Right ventricle myocardium superior (tissue), 1 donor: Measurements from ENCODE around the gene KLF9. TPM values are rescaled to one million over a fixed set of nuclear protein-coding genes. Genes with fewer than 3 reads are reported as not detected.

Experiments used
- ATAC-seq: fragments of 200-7000 bp; cut with Tn5 transposase; one replicate; pipeline ENCODE4 v1.9.1; 2020; ENCODE audit warnings: mild to moderate bottlenecking; ENCODE audit not compliant: poor library complexity
- DNase-seq: peaks from one replicate; pipeline ENCODE4 v3.0.0-alpha.2; 2020
- intact Hi-C: fragments of 100-400 bp; cut with DNase I; formaldehyde crosslinking; loops from one replicate; pipeline ENCODE4 v1.11.2; 2022
- long read RNA-seq: library from polyadenylated mRNA; unstranded; transcript quantifications from one replicate; pipeline ENCODE4 v2.0.0, GENCODE V29; 2021
- total RNA-seq: library from RNA; stranded (reverse); fragmentation: NEBNext Ultra II Directional; extraction: Animal tissue kit (Norgen Biotek cat#: 25700); gene quantifications from one replicate; pipeline ENCODE4 v1.2.1, GENCODE V29; 2021
- donor health status: DM: no; HTN: yes; CAD: no; lungs with severe emphysema.

KLF9 gene
- total RNA-seq, result 50.9 TPM
- long read RNA-seq, partial matches to known transcripts, result 0 of 8 reads
- long read RNA-seq, other reads (novel, unspliced or antisense), result 8 of 8 reads

- peak; percentile 70 for ATAC-seq
- DNase-seq, result peak; percentile 95
- intact Hi-C loops, result loop anchor here (2.0 to 10.0 kb wide), 2 partner anchors 59 to 67 kb away; no protein-coding TSS in a partner anchor
These were observed at the start of gene KLF9 for GRCh38 chr9:70413799-70414775. Gene KLF9, minus strand, starts transcription at chr9:70414657. Its CDS starts 1,294 bp downstream, at chr9:70413363.

- ATAC-seq (no peak), DNase-seq (no peak)
- intact Hi-C loops, result no loop called here
These were observed 49.4 kb upstream of the KLF9 start for GRCh38 chr9:70463877-70464276.

- ATAC-seq, result no peak
- intact Hi-C loops, result no loop called here
- DNase-seq, result no peak
These were observed 47.8 kb upstream of the KLF9 start for GRCh38 chr9:70462300-70462699.

- intact Hi-C loops, result no loop called here
- ATAC-seq, result no peak
- DNase-seq, result no peak
These were observed 42.8 kb upstream of the KLF9 start for GRCh38 chr9:70457235-70457634.

GRCh38 chr9:70455993-70456704 lies 41.7 kb upstream of the KLF9 start:
- peak; percentile 43 for ATAC-seq

GRCh38 chr9:70452365-70452764 lies 37.9 kb upstream of the KLF9 start:
- intact Hi-C loops, result no loop called here

More at GRCh38 chr9:70455993-70456704, 41.7 kb upstream of the KLF9 start:
- intact Hi-C loops, result no loop called here
- no peak for DNase-seq

GRCh38 chr9:70451765-70452164 lies 37.3 kb upstream of the KLF9 start:
- peak; percentile 47 for ATAC-seq
- DNase-seq, result no peak
- intact Hi-C loops, result no loop called here

More at GRCh38 chr9:70452365-70452764, 37.9 kb upstream of the KLF9 start:
- DNase-seq (no peak), ATAC-seq (peak; percentile 56)

GRCh38 chr9:70450738-70451137 lies 36.3 kb upstream of the KLF9 start:
- no peak for ATAC-seq
- no peak for DNase-seq
- intact Hi-C loops, result no loop called here

- ATAC-seq (no peak), DNase-seq (no peak)
- intact Hi-C loops, result no loop called here
These were observed 35.0 kb upstream of the KLF9 start for GRCh38 chr9:70449461-70449860.

GRCh38 chr9:70448919-70449318 lies 34.5 kb upstream of the KLF9 start:
- DNase-seq (no peak), ATAC-seq (no peak)
- intact Hi-C loops, result no loop called here

- ATAC-seq (no peak), DNase-seq (no peak)
- intact Hi-C loops, result no loop called here
These were observed 30.4 kb upstream of the KLF9 start for GRCh38 chr9:70444904-70445303.

- ATAC-seq (no peak), DNase-seq (no peak)
- intact Hi-C loops, result no loop called here
These were observed 27.9 kb upstream of the KLF9 start for GRCh38 chr9:70442328-70442848.

GRCh38 chr9:70441622-70442021 lies 27.2 kb upstream of the KLF9 start:
- intact Hi-C loops, result no loop called here
- no peak for DNase-seq
- ATAC-seq, result no peak

GRCh38 chr9:70439991-70440706 lies 25.7 kb upstream of the KLF9 start:
- ATAC-seq, result no peak
- intact Hi-C loops, result no loop called here
- DNase-seq, result no peak

- intact Hi-C loops, result no loop called here
These were observed 24.0 kb upstream of the KLF9 start for GRCh38 chr9:70438341-70438928.

GRCh38 chr9:70435948-70436347 lies 21.5 kb upstream of the KLF9 start:
- DNase-seq (no peak), ATAC-seq (no peak)
- intact Hi-C loops, result no loop called here

More at GRCh38 chr9:70438341-70438928, 24.0 kb upstream of the KLF9 start:
- ATAC-seq (peak; percentile 85), DNase-seq (peak; percentile 65)

- intact Hi-C loops, result no loop called here
- ATAC-seq, result no peak
- DNase-seq, result no peak
These were observed 15.4 kb upstream of the KLF9 start for GRCh38 chr9:70429899-70430298.

- DNase-seq, result no peak
- no peak for ATAC-seq
- intact Hi-C loops, result no loop called here
These were observed 14.3 kb upstream of the KLF9 start for GRCh38 chr9:70428781-70429180.
